NCI-H2029 (cell line): Measurements from ENCODE around the gene MT4.

ENCODE experiments used
- DNase-seq: peaks from one replicate; lab custom pipeline; 2025; lab: John Stamatoyannopoulos, UW

MT4 gene

DNA sequence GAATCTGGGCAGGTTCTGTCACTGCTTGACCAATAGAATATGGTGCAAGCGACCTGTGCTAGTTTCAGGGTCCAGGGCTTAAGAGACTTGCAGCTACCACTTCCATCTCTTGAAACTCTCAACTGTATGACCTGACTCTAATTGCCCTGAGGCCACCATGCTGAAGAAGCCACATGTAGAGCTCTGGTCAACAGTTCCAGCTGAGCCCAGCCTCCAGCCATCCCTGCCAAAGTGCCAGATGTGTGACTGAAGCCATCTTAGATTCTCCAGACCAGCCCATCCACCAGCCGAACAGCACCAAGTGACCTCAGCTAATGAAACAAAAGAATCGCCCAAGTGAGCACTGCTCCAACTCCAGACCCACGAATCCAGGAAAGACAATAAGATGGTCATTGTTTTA lies 40.1 kb downstream of the MT4 start:
- no peak for DNase-seq

DNA sequence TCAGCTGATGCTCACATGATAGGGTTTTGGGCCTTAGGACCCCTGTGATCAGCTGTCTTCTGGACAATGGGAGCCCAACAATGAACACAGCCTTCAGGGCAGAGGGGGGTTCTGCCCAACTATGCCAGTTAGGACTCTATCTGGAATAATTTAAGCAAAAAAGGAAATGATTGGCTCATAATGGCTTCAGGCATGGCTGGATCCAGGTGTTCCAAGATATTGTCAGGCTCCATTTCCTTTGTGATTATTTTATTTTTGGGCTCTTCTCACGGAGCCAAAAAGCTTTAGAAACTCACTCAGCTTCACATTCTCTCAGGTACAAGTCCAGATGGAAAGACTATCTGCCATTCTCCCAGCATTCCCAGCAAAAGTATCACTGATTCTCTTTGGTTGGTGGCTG lies 40.6 kb downstream of the MT4 start:
- no peak for DNase-seq

DNA sequence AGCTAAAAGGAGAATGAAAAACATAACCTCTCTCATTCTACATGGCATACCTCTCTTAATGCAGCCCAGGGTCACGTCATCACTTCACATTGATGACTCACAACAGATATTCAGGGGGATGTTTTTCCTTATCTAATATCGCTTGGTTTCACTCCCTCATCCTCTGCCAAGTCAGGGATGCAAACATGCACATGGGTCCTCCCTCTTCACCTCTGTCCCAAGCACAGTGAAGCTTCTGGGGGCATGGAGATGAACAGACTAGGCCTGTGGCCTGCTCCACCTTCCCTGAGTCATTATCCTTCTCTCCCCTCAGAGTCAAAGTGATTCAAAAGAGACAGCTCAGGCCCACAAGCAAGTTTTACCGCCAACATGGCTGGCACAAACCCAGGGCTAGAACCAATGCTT lies 41.2 kb downstream of the MT4 start:
- DNase-seq, result no peak

DNA sequence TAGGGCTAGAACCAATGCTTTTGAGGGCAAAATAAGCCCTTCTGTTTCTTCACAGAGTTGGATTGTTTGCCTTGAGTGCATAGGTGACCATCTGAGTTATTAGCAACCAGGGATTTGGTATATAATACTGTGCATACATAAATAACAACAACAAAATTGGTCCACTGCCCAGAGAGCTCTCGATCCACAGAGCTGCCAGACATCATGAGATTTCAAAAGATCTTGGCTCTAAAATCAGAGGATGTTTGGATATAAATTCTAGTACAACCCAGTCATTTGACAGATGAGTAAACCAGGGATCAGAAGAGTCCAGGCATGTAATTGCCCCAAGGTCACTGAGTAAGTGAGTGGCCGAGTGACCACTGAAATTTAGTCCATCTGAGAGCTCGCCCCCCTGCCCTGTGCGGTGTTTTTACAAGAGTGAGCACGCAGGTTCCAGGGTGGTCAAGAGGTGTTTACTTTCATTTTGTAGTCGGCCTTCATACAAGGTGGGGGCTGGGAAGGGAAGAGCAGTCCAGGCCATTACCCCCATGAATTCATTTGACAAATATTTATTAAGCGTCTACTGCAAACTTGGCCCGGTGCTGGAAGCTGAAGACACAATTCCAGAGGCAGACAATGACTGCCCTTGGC lies 41.7 kb downstream of the MT4 start:
- peak; percentile 31 for DNase-seq

DNA sequence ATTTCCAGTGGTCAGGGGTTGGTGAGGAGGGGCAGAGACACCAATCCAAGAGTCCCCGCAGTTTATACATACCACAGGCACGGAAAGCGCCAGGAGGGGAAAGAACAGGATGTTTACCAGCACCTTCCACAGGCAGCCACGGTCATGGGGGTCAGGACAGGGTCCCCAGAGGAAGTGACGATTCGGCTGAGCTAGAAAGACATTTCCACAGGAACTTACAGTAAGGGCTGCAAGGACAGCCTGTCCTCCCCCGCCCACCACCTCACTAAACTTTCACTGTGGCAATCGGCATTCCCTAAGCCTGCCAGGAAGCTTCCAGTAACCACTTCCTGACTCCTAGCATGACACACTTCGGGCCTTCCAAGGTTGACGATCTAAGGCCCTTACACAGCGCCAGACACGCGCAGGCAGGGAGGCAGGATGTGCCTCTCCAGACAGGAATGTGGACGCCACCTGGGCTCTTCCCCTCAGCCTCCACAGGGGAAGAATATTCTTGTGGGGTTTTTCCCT lies 42.3 kb downstream of the MT4 start:
- peak; percentile 35 for DNase-seq

DNA sequence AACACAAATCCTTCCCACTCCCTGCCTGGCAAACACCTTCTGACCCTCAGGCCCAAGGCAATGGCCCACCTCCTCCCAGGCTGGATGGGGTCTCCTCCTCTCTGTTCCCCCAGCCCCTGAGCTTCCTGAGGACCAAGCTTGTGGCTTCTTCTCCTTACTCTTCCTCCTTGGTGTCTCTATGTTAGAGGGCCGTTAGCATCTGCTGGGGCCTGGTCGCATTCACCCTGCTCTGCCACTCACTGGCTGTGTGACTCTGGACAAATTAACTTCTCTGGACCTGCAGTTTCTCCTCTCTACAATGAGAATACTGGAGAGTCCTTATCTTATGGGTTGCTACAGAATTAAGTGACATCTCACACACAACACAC lies 42.8 kb downstream of the MT4 start:
- DNase-seq, result no peak

DNA sequence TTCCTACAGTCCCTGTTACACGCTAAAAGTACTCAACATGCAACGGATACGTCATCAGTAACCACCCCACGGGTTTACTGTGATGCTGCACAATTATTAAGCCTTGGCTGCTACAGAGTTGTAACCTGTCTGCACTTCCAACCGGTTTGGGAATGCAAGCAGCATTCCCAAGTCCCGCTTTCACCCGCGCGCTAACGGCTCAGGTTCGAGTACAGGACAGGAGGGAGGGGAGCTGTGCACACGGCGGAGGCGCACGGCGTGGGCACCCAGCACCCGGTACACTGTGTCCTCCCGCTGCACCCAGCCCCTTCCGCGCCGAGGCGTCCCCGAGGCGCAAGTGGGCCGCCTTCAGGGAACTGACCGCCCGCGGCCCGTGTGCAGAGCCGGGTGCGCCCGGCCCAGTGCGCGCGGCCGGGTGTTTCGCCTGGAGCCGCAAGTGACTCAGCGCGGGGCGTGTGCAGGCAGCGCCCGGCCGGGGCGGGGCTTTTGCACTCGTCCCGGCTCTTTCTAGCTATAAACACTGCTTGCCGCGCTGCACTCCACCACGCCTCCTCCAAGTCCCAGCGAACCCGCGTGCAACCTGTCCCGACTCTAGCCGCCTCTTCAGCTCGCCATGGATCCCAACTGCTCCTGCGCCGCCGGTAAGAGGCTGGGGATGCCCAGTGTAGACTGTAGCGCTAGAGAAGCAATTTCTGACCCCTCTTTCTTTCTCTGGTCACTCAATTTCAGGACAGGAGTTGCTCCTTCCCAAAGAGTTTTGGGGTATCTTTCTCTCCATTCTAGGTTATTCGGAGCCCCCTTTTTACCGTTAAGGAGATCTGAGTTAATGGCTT lies 43.4 kb downstream of the MT4 start, which contains the start of gene MT2A:
Gene MT2A (plus strand): TSS at position 542 of the 833 bp plus-strand sequence. CDS start 72 bp downstream, at position 614.
- peak; percentile 87 for DNase-seq

DNA sequence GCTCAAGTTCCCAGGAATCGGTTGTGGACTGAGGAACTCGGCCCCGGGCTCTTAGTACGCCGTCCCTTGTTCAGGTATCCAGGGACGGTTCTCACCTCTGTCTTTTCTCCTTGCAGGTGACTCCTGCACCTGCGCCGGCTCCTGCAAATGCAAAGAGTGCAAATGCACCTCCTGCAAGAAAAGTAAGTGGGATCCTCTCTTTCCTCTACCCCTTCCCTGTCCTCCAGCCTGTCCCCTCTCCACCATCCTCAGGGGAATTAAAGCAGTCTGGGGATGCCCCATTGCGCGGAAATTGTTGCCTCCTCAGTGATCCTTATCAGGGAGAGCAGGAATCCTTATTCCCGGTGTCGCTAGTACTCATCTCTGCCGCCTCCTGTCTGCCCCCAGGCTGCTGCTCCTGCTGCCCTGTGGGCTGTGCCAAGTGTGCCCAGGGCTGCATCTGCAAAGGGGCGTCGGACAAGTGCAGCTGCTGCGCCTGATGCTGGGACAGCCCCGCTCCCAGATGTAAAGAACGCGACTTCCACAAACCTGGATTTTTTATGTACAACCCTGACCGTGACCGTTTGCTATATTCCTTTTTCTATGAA lies 44.1 kb downstream of the MT4 start:
- no peak for DNase-seq

DNA sequence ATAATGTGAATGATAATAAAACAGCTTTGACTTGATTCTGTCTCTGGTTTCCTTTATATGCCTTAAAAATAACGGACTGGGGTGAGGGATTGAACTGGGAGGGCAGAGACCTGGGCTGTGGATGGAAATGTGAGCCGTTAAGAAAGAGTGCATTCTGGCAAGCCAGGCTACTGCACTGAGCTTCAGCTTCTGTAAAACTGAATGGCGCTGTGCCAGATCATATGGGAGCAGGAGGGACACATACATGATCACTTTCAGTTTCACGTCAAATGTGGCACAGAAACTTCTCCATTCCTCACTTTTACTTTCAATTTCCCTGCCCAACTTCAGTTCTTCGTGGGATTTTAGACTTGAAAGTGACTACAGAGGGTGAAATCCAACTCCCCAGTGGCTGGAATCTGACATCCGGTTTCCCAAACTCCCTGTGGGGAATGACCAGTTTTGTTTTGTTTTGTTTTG lies 44.6 kb downstream of the MT4 start:
- peak; percentile 37 for DNase-seq

DNA sequence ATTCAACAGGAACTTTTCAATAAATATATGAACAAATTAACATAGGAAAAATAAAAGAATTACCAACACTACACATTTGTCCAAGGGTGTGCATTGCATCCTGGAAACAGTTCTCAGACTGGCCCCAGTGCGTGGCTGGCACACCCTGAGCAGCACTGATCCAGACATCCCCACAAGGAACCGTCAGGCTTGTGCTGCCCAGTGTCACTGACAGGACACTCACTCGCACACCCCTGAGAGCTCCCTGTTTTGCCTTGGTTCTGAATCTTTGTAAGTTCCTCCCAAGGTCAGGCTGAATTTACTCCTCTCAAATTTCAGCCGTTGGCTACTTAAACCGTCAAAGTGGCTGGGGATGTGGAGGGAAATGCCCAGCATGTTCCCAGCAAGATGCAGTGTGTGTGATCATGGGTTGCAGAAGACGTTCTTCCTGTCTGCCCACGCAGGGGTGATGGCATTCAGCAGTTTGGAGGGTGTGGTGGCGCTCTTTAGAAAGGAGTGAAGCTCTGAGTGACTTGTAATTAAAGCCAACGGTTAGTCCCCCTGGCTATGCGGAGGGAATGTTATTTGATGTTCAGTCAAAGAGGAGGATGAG lies 45.2 kb downstream of the MT4 start:
- DNase-seq, result no peak

DNA sequence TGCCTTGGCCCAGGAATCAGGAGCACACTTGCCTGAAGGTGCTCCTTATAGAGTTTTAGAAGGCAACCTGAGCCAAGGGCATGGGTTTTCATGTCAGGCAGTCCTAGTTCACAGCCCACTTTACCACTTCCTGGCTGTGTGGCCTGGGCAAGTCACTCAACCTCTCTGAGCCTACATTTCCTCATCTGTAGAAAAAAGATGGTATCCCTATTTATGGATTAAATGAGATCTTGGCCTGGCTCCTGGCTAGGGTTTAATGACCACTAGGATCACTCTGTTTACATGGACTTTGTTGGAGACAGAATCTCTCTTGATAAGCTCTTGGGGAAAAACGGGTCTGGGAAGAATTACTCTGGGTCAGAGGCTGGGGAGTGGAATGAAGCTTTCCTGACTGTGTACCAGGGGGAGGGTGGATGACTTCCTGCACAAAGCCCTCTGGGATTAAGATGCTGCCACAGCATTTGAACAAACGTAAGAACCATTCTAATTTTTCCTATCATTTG lies 45.8 kb downstream of the MT4 start:
- DNase-seq, result no peak

DNA sequence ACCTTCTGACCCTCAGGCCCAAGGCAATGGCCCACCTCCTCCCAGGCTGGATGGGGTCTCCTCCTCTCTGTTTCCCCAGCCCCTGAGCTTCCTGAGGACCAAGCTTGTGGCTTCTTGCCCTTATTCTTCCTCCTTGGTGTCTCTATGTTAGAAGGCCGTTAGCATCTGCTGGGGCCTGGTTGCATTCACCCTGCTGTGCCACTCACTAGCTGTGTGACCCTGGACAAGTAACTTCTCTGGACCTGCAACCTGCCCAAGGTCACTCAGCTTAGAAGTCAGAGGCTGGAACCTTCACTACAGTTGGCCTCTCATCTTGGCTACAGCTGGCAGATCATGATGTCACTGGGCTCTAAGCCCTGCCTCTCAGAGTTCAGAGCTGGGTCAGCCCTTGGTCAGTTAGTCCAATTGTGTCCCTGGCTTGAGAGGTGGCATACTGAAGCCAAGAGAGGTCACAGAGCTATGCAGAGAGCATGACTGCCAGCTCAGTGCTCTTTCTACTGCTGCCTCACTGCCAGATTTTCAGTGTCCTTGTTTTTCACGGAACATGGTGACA lies 46.5 kb downstream of the MT4 start:
- no peak for DNase-seq

DNA sequence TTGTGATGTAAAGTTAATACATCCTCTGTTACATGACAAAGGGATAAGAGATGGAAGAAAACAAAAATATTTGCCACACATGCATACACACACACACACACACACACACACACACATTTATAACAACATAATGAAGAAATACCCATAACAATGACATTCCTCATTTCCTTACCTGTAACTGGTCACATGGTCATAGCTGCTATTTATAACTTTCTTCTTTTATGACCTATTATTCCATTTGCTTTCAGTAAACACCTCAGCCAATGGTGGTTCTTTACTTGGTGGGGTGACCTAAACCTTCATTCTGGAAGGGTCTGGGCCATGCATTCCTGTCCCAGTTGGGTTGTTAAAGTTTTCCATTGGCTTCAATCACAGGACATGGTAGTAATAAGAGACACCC lies 48.8 kb downstream of the MT4 start:
- DNase-seq, result no peak

DNA sequence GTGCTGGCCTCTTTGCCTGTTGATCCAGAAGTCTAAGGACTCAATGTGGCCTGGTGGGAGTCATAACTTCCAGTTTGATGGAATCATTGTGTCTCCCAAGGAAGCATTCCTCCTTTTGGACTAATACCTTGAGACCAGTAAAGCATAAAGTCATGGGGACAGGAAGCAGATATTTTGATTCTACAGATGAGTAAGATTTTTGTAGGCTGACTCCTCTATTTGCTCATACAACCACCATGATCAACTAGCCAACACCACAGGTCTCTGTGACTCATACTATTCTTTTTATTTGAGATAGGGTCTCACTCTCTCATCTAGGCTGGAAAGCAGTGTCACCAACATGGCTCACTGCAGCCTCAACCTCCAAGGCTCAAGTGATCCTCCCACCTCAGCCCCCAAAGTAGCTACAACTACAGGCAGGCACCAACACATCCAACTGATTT lies 49.7 kb downstream of the MT4 start:
- DNase-seq, result no peak

DNA sequence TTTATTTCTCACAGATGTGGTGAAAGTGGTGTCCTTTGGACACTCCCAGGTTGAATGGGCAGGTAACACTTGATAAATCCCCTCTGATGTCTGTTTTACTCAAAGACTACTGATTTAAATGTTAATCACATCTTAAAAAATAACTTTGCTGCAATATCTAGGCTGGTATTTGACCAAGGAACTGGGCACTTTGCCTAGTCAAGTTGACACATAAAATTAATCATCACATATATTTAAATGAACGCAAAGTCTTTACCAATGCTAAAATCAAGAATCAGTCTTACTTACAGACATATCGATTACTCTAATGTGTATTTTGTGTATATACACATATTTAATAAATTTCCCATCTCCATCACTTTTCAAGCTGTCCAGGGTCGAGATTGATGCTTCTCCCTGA lies 50.5 kb downstream of the MT4 start:
- DNase-seq, result no peak

DNA sequence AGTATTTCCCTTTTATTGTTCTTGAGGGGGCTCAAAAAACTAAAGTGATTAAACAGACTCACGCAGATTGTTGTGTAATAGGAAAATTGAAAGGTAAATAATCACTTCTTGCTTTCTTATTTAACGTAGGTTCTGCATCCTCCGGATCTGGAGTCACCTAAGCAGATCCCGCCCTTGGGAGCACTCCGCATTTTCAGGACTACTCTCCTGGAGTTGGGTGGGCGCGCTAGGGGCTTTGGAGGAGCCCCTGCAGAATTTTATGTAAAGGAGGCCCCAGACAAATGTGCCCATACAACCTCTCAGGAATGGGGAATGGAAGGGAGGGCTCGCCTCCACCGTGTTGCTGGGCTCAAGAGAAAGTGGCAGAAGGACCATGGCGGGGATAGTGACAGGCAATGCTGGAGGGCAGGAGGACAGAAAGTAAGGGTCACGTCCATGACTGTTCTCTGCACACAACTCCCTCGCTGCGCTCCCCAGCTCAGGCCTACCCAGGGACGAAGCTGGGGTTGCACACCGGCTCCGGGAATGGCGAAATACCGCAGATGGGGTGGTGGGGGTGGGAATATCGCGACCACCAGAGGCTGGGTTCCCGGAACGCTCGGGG lies 51.8 kb downstream of the MT4 start:
- no peak for DNase-seq

DNA sequence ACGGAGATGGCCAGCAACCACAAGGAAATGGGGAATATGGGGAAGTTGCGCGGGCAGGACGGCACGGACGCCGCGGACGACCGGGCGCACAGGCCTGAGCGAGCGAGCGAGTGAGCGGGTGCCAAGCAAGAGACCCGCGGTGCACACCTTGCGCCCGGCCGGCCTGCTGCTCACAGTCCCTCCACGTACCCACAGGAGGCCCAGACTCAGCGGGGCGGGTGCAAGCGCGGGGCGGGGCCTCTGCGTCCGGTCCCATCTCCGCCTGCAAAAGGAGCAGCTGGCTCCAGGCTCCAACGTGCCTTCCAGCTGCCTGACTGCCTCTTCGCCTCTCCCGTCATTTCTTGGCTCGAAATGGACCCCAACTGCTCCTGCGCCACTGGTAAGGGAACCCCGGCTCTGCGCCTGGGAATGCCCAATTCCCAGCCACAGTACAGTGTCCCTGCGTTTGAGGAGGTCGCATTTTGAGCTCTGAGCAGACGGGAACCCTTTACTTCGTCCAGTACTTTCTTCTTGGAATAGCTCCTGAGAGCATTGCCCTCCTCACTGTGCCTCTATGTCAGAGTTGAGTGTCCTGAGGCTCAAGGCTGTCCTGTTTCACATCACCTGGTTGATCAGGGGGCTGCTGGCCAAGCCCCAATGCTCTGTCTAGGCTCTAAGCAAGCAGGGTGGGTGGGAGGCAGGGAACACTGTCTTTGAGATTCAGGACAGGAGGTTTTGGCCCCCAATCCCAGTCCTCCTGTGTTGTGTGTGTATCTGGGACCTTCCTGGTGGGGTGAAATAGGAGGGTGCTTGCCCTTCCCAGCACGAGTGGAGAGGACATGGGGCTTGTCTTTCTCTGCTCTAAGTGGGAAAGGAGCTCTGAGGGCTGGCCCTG lies 52.6 kb downstream of the MT4 start:
- no peak for DNase-seq

DNA sequence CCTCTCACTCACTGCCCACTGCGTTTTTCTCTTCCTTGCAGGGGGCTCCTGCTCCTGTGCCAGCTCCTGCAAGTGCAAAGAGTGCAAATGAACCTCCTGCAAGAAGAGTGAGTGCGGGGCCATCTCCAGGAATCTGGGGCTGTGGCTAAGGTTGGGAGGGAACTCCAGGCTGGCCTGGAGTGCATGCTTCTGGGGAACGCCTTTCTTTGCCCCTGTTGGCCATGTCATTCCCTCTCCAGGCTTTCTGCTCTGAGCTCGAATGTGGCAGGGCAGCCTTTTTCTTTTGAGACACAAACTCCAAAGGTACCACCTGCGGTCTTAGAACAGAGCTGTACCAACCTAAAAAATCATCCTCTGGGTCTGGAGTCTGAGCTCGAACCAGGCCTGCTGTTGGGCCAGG lies 53.3 kb downstream of the MT4 start:
- no peak for DNase-seq
